GM19023 (cell line): ENCODE measurements around the gene FBH1.
A peak's percentile ranks its signal among the peaks of the same experiment; 100 is the strongest.

Experiments used
- ATAC-seq: cut with Tn5 transposase; IDR thresholded peaks from one replicate; pipeline ENCODE4 v1.9.1; 2021; ENCODE audit warnings: mild to moderate bottlenecking, moderate library complexity; ENCODE audit not compliant: unreplicated experiment

FBH1 gene

DNA sequence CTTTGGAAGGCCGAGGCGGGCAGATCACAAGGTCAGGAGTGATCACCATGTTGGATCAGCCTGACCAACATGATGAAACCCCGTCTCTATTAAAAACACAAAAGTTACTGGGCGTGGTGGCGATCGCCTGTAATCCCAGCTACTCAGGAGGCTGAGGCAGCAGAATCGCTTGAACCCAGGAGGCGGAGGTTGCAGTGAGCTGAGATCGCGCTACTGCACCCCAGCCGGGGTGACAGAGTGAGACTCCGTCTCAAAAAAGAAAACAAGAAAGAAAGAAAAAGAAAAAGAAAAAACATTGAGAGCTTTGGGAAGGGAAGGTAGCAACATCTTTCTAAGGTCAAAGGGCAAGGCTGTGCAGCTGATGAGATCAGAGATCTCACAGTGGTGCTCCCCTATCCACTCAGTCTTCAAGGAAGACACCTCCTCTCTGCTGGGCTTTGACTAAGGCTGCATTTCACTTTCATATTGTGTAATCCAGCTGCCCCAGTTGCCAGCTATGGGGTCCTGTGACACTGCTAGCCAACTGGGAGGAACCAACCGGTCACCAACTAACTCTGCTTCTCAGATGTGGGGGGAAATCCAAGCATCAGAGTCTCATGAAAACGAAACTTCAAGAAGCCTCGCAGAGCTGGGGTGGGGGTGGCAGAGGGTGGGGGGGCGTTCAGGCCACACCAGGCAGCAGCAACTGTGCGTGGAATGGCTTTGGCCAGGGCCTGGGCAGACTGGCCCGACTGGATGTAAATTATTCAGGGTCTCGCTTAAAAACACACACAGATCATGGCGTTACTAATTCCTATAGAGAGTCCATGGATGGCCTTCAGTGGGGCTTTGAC lies 85.8 kb downstream of the FBH1 start:
- peak; percentile 56 for ATAC-seq

DNA sequence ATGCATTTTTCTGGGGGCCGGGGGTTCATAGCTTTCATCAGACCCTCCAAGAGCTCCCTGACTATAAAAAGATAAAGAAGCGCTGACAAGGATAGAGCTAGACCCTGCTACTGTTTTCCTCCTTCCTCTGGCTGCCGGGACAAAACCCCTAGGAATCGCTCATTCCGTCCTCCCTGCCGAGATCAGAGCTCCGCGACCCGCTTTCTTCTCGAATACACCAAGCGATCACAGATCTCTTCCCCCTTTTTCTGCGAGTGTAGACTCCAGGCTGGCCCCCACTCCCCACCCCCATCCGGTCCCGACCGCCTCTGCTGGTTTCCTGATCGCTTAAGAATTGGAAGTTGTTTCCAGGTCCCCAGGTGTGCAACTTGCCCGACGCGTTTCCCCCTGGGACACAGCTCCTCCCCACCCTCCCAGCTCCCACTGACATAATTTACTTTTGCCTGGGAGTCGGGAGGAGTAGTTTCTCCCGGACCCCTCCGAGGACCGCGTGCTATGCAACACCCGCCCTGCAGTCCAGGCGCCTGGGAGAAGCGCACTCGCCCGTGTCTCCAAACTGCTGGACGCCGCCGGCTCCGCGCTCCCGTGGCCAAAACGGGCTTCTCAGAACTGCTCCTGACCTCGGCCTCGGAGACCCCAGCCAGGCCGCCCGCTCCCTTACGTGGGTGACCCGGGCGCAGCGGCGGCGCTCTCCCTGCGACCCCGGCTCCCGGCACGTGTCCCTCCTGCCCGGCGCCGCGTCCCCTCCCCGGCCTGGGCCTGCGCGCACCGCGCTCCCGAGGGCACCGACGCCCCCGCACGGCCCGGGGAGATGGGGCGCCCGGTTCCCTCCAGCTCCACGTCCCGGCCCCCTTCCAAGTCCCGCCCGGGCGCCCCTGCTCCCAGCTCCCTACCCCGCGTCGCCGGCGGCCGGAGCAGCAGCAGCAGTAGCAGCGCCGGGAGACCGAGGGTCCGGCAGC lies 86.7 kb downstream of the FBH1 start:
- ATAC-seq, result peak; percentile 17

DNA sequence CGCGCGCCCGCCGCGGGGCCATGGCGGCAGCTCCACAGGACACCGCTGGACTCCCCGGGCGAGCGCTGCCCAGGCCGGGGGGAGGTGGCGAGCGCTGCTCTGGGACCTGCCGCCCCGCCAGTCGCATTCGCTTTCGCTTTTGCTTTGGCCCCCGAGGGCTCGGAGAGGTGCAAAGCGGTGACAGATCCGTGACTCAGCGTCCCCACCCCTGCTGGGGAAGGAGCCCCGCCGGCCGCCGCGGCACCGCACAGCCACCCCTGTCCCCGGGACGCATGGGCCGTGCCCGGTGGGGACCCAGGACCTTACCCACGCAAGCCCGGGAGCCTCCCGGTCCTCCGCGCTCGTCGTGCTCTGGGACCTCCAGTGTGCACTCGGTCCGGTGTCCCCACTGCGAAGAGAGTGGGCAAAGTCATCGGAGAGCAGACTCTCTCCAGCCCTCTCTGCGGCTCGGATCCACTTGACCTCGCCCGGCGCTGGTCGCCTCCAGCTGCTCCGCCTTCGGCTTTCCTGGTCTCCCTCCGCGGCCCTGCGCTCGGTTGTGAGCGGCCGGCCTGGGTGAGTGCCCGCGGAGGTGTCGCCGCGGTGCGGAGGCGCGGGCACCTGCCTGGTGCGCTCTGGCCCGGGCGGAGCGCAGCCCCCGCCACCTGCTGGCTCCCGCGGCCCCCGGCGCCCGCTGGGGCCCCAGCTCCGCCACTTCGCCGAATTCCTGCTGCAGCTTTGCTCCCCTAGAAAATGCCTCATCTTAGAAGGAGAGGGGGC lies 87.6 kb downstream of the FBH1 start, which contains the start of gene IL15RA:
TSS of gene IL15RA (minus strand) at position 73 of the 759 bp plus-strand sequence. CDS start at position 22, 51 bp downstream.
- peak; percentile 65 for ATAC-seq

DNA sequence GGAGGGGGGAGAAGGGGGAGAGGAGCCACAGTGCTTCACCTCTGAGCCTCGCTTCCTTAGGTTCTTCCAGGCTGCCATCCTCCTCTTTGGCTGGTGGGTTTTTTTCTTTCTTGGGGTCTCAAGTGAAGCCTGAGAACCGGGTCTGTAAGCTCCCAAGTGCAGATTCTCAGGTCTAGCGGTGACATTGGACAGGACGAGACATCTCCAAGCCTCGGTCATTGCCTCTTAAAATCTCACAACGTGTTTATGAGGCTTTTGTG lies 88.1 kb downstream of the FBH1 start:
- ATAC-seq, result no peak

DNA sequence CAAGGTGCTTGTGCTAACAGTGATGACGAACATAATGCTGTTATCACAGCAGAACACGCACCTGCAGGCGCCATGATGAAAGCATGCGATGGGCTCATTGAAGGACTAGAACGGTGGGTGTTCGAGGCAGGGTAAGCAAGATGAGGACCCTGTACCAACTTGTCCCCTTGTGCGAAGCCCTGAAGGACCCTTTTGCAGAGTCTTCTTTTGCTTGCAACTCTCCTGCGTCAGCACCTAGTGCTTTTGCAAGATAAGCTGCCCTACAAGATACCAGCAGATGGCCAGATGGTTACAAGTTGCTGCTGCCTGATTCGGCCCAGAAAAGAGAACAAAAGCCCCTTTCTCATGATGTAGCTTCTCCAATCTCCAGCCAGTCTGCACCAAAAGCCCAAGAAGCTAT lies 91.5 kb downstream of the FBH1 start:
- ATAC-seq, result no peak

DNA sequence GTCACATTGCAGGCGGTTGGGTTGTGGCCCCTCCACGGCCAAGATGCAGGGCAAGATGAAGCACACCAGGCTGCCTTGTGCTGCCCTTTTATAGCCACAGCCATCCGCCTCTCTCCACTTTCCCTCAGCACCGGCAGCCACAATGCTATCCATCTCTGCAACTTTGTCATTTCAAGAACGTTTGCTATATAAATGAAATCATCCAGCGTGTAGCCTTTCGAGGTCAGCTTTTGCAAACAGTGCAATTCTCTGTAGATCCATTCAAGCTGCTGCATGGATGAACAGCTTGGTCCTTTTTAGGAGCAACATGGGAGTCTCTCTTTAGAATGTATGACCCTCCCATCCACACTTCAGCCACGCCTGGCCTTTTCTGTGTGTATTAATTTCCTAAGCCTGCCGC lies 93.7 kb downstream of the FBH1 start:
- no peak for ATAC-seq

DNA sequence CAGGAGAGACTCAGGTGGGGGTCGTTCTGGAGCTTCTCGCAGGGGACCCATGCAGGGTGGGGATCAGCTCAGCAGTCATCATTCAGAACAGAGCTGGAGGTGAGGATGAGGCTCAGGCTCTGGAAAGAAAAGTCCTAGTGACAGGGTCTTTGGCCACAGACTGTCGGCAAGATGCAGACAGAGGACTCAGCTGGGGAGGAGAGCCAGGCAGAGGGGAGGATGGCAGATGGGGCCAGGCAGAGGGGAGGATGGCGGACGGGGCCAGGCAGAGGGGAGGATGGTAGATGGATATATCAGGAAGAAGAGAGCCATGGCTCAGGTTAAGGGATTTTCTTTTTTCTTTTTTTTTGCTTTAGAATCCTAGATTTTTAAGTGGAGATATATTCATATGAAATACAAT lies 95.0 kb downstream of the FBH1 start:
- no peak for ATAC-seq
